K562 (cell line): ENCODE data around the gene LLGL2. TPM values are rescaled to one million over a fixed set of nuclear protein-coding genes. Genes with fewer than 3 reads are reported as not detected.

ENCODE experiments used
- ATAC-seq: fragments of 200-7000 bp; cut with Tn5 transposase; 3 replicates; pipeline ENCODE4 v1.9.1; 2020; ENCODE audit warnings: moderate library complexity
- BruUV-seq: library from RNA; stranded (reverse); fragments of 400-500 nt; replicated peaks from 2 replicates; lab custom pipeline; 2021; lab: Mats Ljungman, UMichigan
- CTCF ChIA-PET: fragments of 300-600 bp; formaldehyde crosslinking; extraction: SDS; loops from one replicate; lab custom pipeline; 2021; ENCODE audit warnings: low intra/inter-chr PET ratio; lab: Yijun Ruan, JAX
- POLR2A ChIA-PET: fragments of 300-600, 350-650 bp; sonication (Branson Sonifier 250); formaldehyde crosslinking; extraction: SDS; loops from one replicate; lab custom pipeline; 2021; ENCODE audit warnings: antibody characterized with exemption, inconsistent platforms; lab: Yijun Ruan, JAX
- DNase-seq, 4 experiments: peaks; one replicate each; pipeline versions ENCODE4 v3.0.0 to v3.0.0-alpha.2; 2011 to 2018; ENCODE audit warnings: low spot score in 3 of 4, mixed read lengths in 3 of 4; ENCODE audit errors: extremely low read depth in 1 of 4
- FAIRE-seq: peaks from 2 replicates; lab custom pipeline; 2011; peaks lifted over from hg19 to GRCh38; lab: Jason Lieb, UNC
- H2AFZ ChIP-seq: 2 replicates; pipeline ENCODE4 v1.6.0; 2011; ENCODE audit warnings: low read depth, low read length, control low read depth, inconsistent platforms
- H3K27ac ChIP-seq: fragments of 200-600 bp; 3 replicates; pipeline ENCODE4 v1.8.0; 2011; ENCODE audit warnings: low read depth, mild to moderate bottlenecking, control low read depth, inconsistent platforms, low read length, moderate library complexity, mixed read lengths; ENCODE audit errors: extremely low read depth
- H3K27me3 ChIP-seq, 2 experiments: fragments of 300-600 bp in 1 of 2; 2 replicates in 1 of 2; 3 replicates in 1 of 2; pipeline versions ENCODE4 v1.6.0 to v1.8.0; 2011; ENCODE audit warnings: inconsistent platforms in 2 of 2, low read length in 2 of 2, mild to moderate bottlenecking in 1 of 2, mixed read lengths in 1 of 2, moderate library complexity in 1 of 2; ENCODE audit not compliant: control insufficient read depth in 2 of 2, insufficient read depth in 2 of 2
- H3K36me3 ChIP-seq: fragments of 300-600 bp; 3 replicates; pipeline ENCODE4 v1.8.0; 2011; ENCODE audit warnings: mild to moderate bottlenecking, low read length, inconsistent platforms; ENCODE audit not compliant: control insufficient read depth, insufficient read depth
- H3K4me1 ChIP-seq, 2 experiments: fragments of 200-600 bp in 1 of 2; replicated peaks in 1 of 2; 2 replicates in 1 of 2; 3 replicates in 1 of 2; pipeline versions ENCODE4 v1.5.1 to v1.8.0; 2011; ENCODE audit warnings: inconsistent platforms in 2 of 2, low read length in 2 of 2, mild to moderate bottlenecking in 1 of 2, mixed read lengths in 1 of 2, moderate library complexity in 1 of 2; ENCODE audit not compliant: control insufficient read depth in 2 of 2, insufficient read depth in 2 of 2
- H3K4me2 ChIP-seq: 2 replicates; pipeline ENCODE4 v1.6.1; 2011; ENCODE audit warnings: low read length, control low read depth, inconsistent platforms, mixed read lengths; ENCODE audit not compliant: insufficient read depth
- H3K4me3 ChIP-seq: fragments of 200-600 bp; sonication (generic), shearing (Covaris generic); 2 replicates; pipeline ENCODE4 v1.5.1; 2016; ENCODE audit warnings: control low read depth, inconsistent platforms
- H3K79me2 ChIP-seq: fragments of 200-600 bp; 3 replicates; pipeline ENCODE4 v1.8.0; 2011; ENCODE audit warnings: low read length, inconsistent platforms; ENCODE audit not compliant: control insufficient read depth, insufficient read depth
- H3K9ac ChIP-seq, 2 experiments: 2 replicates each; pipeline versions ENCODE4 v1.6.0 to v1.6.1; 2011; ENCODE audit warnings: low read depth in 2 of 2, low read length in 2 of 2, control low read depth in 1 of 2, inconsistent platforms in 1 of 2, mild to moderate bottlenecking in 1 of 2, mixed read lengths in 1 of 2; ENCODE audit not compliant: insufficient read depth in 1 of 2
- H3K9me1 ChIP-seq: one replicate; pipeline ENCODE4 v1.6.0; 2011; ENCODE audit warnings: inconsistent platforms, mild to moderate bottlenecking, low read length, moderate library complexity; ENCODE audit not compliant: control insufficient read depth, insufficient read depth
- H3K9me3 ChIP-seq: replicated peaks from 2 replicates; pipeline ENCODE4 v1.5.1; 2011; ENCODE audit warnings: low read depth, low read length, inconsistent platforms; ENCODE audit not compliant: control insufficient read depth, insufficient read depth
- H4K20me1 ChIP-seq: replicated peaks from 2 replicates; pipeline ENCODE4 v1.6.1; 2011; ENCODE audit warnings: low read length, inconsistent platforms, mixed read lengths; ENCODE audit not compliant: control insufficient read depth, insufficient read depth
- CBFA2T3 ChIP-seq: fragments of 450-650 bp; IDR thresholded peaks from 2 replicates; pipeline ENCODE4 v1.6.1; 2017
- DACH1 ChIP-seq: fragments of 450-650 bp; IDR thresholded peaks from 2 replicates; pipeline ENCODE4 v1.6.1; 2018; ENCODE audit not compliant: partially characterized antibody
- DNMT1 ChIP-seq: fragments of 450-650 bp; IDR thresholded peaks from 2 replicates; pipeline ENCODE4 v1.6.1; 2016; ENCODE audit warnings: antibody characterized with exemption, mild to moderate bottlenecking
- JUN ChIP-seq, 2 experiments: sonication (generic) in 1 of 2; formaldehyde crosslinking in 1 of 2; IDR thresholded peaks; 2 replicates each; pipeline versions ENCODE4 v1.6.1 to v1.8.0; 2012 to 2022; ENCODE audit warnings: borderline replicate concordance in 2 of 2, mild to moderate bottlenecking in 2 of 2, improper control_type of control experiment in 1 of 2, low read depth in 1 of 2, low read length in 1 of 2, missing genetic modification reagents in 1 of 2
- MTA3 ChIP-seq: fragments of 450-650 bp; formaldehyde crosslinking; IDR thresholded peaks from 2 replicates; pipeline ENCODE4 v1.6.1; 2017; ENCODE audit warnings: mild to moderate bottlenecking, borderline replicate concordance
- NCOR1 ChIP-seq: fragments of 450-650 bp; IDR thresholded peaks from 2 replicates; pipeline ENCODE4 v1.6.1; 2016; ENCODE audit warnings: mild to moderate bottlenecking, moderate library complexity
- NRF1 ChIP-seq, 2 experiments: fragments of 450-650 bp; IDR thresholded peaks in 1 of 2; conservative IDR thresholded peaks in 1 of 2; 2 replicates each; pipeline ENCODE4 v1.6.1; 2014; ENCODE audit warnings: mild to moderate bottlenecking in 2 of 2
- POU5F1 ChIP-seq: fragments of 150-350 bp; IDR thresholded peaks from 2 replicates; pipeline ENCODE4 v1.6.1; 2014; ENCODE audit warnings: borderline replicate concordance, low read length, low read depth, mild to moderate bottlenecking; ENCODE audit not compliant: partially characterized antibody
- SIN3A ChIP-seq, 2 experiments: fragments of 150-350 bp in 1 of 2; IDR thresholded peaks; 2 replicates each; pipeline ENCODE4 v1.6.1; 2011 to 2016; ENCODE audit warnings: borderline replicate concordance in 2 of 2, low read depth in 2 of 2, low read length in 2 of 2, mild to moderate bottlenecking in 2 of 2, moderate library complexity in 2 of 2; ENCODE audit not compliant: control insufficient read depth in 1 of 2
- TFAP4 ChIP-seq: sonication (generic); formaldehyde crosslinking; IDR thresholded peaks from 2 replicates; pipeline ENCODE4 v1.8.0; 2022; ENCODE audit warnings: missing genetic modification reagents, mild to moderate bottlenecking, moderate library complexity, borderline replicate concordance
- THRB ChIP-seq: fragments of 450-650 bp; formaldehyde crosslinking; conservative IDR thresholded peaks from 2 replicates; pipeline ENCODE4 v1.4.0; 2022; ENCODE audit warnings: mild to moderate bottlenecking, missing genetic modification characterization
- ZBED1 ChIP-seq: IDR thresholded peaks from 2 replicates; pipeline ENCODE4 v1.6.1; 2014
- ZKSCAN3 ChIP-seq: fragments of 250-450 bp; sonication (Bioruptor Pico); IDR thresholded peaks from 2 replicates; pipeline ENCODE4 v1.4.0; 2020
- WGBS: fragments of 100-300 bp; shearing (Covaris generic); methylation state at CpG from one replicate; pipeline ENCODE4 v1.1.6; 2016; ENCODE audit warnings: low coverage, mixed read lengths; ENCODE audit not compliant: insufficient coverage; ENCODE audit errors: missing lambda C conversion rate; 5-methylcytosine and 5-hydroxymethylcytosine counted together
- in situ Hi-C: fragments of 300-500 bp; cut with MboI; formaldehyde crosslinking; loops from 4 replicates; pipeline ENCODE4 v1.15.0; 2018; ENCODE audit warnings: inconsistent platforms, mixed read lengths
- intact Hi-C: fragments of 100-400 bp; cut with micrococcal nuclease; formaldehyde crosslinking; loops from 2 replicates; pipeline ENCODE4 v1.14.2; 2022
- polyA plus RNA-seq, 8 experiments: library from polyadenylated mRNA; depleted of rRNA in 4 of 8; stranded (reverse) in 5 of 8; unstranded in 3 of 8; fragments of >200 nt; fragmentation: Nextera tagmentation in 2 of 8; fragmentation: Illumina TruSeq in 1 of 8; extraction: Ambion mirVana in 2 of 8; extraction: Trizol in 1 of 8; gene quantifications; 2 replicates each; pipeline versions ENCODE4 v1.2.1 to v1.2.3, GENCODE V29; 2011 to 2014; ENCODE audit warnings: inconsistent platforms in 1 of 8, missing spikeins in 1 of 8
- total RNA-seq, 7 experiments: library from RNA; depleted of rRNA in 6 of 7; stranded (reverse); fragments of >200 nt in 6 of 7; fragmentation: Illumina TruSeq in 2 of 7; extraction: Trizol in 2 of 7; gene quantifications; 2 replicates each; pipeline versions ENCODE4 v1.2.1 to v1.2.3, GENCODE V29; 2011 to 2021; ENCODE audit warnings: low replicate concordance in 1 of 7

LLGL2 gene
- total and polyA plus RNA-seq, 9 of the 15 experiments (the other 6 are each of a cell fraction or from before 2014, with no cell fraction given), result 0.32 to 24.4 (median 10.2) TPM

GRCh38 chr17:75573540-75573957 is 48.1 kb downstream of the LLGL2 start:
- Histone ChIP-seq H3K27me3 (no peaks in the 10 kb centered on the region), H3K79me2 (no peaks in the 10 kb centered on the region), H3K9me3 (no peaks in the 10 kb centered on the region), H3K9ac (no peak overlapping the region), H3K4me1 (peaks cover 11 to 39% of the 10 kb centered on the region in 2 experiments), H3K4me2 (no peak overlapping the region), H3K36me3 (no peaks in the 10 kb centered on the region; the same call in 2 of the 3 replicates), H3K4me3 (no peak overlapping the region), H3K27ac (no peak overlapping the region), H3K9me1 (no peaks in the 10 kb centered on the region), H2AFZ (no peak overlapping the region), H4K20me1 (no peaks in the 10 kb centered on the region)
- ChIA-PET CTCF (no interaction called here), POLR2A (interaction anchor here (0.5 kb wide), 1 partner anchor 93 kb away, joined by 3 read pairs; the partner anchor contains the start of genes RECQL5 and SAP30BP)
- TF ChIP-seq MTA3, result no peak
- no peak for TF ChIP-seq POU5F1
- TF ChIP-seq ZBED1, result no peak
- TF ChIP-seq NCOR1, result no peak
- WGBS, result 58% methylated on average over 9 of the region's 16 CpGs
- intact Hi-C loops, result no loop called here
- no peak for ATAC-seq
- in situ Hi-C loops, result no loop called here
- BruUV-seq, result no TSS peak
- no peak for FAIRE-seq
- no peak for DNase-seq

GRCh38 chr17:75573994-75574393 is 48.5 kb downstream of the LLGL2 start:
- FAIRE-seq, result no peak
- Histone ChIP-seq H3K9me1 (no peaks in the 10 kb centered on the region), H3K36me3 (no peaks in the 10 kb centered on the region; the same call in 2 of the 3 replicates), H3K27ac (no peak overlapping the region), H3K9me3 (no peaks in the 10 kb centered on the region), H3K27me3 (no peaks in the 10 kb centered on the region), H3K9ac (no peak overlapping the region), H3K4me1 (peaks cover 15 to 41% of the 10 kb centered on the region in 2 experiments), H2AFZ (no peak overlapping the region), H3K4me2 (no peak overlapping the region), H4K20me1 (no peaks in the 10 kb centered on the region), H3K79me2 (no peaks in the 10 kb centered on the region), H3K4me3 (no peak overlapping the region)
- DNase-seq, result no peak
- 26% methylated on average over 4 of the region's 13 CpGs for WGBS
- ChIA-PET POLR2A (no interaction called here), CTCF (no interaction called here)
- intact Hi-C loops (no loop called here), in situ Hi-C loops (no loop called here)
- no peak for ATAC-seq
- BruUV-seq, result no TSS peak
- TF ChIP-seq SIN3A (IDR thresholded peaks at IDR 0.05; ENCODE audit: borderline replicate concordance in 2 of 2, control insufficient read depth in 1 of 2, low read depth in 2 of 2, low read length in 2 of 2) (no peak), DACH1 (no peak), ZKSCAN3 (no peak), CBFA2T3 (no peak), THRB (CRISPR knock-in tag) (no peak), NRF1 (conservative IDR thresholded peaks at IDR 0.05 in 1 of 2, IDR thresholded peaks at IDR 0.05 in 1 of 2) (no peak), JUN (IDR thresholded peaks at IDR 0.05; ENCODE audit: borderline replicate concordance, low read depth, low read length) (no peak), JUN (CRISPR knock-in tag; IDR thresholded peaks at IDR 0.05; ENCODE audit: borderline replicate concordance) (no peak), DNMT1 (no peak), TFAP4 (CRISPR knock-in tag) (no peak)
